Kidney epithelial cell (primary cell): Measurements from ENCODE around the gene ETS2. TPM values are rescaled to one million over a fixed set of nuclear protein-coding genes. Genes with fewer than 3 reads are reported as not detected.

Experiments
- DNase-seq: peaks from one replicate; pipeline ENCODE4 v3.0.0-alpha.2; 2010; ENCODE audit warnings: low read depth
- H3K27me3 ChIP-seq: 2 replicates; pipeline ENCODE4 v1.6.0; 2011; ENCODE audit warnings: low read length; ENCODE audit not compliant: control insufficient read depth, insufficient read depth
- H3K36me3 ChIP-seq: 2 replicates; pipeline ENCODE4 v1.5.1; 2011; ENCODE audit warnings: low read length; ENCODE audit not compliant: control insufficient read depth, insufficient read depth
- H3K4me3 ChIP-seq: 2 replicates; pipeline ENCODE4 v1.5.1; 2011; ENCODE audit warnings: low read depth, mild to moderate bottlenecking, control low read depth, low read length
- total RNA-seq: library from RNA; depleted of rRNA; stranded (reverse); fragments of >200 nt; gene quantifications from 2 replicates; pipeline ENCODE4 v1.2.3, GENCODE V29; 2015
- TF ChIP-seq, protein P1 (sequence below): IDR thresholded peaks from 2 replicates; pipeline ENCODE4 v1.5.1; 2011; ENCODE audit warnings: mild to moderate bottlenecking, moderate library complexity, low read length, control low read depth, inconsistent platforms; ENCODE audit not compliant: insufficient read depth, poor library complexity, severe bottlenecking

Gene ETS2
- total RNA-seq, 1 donor from 2014 or later: 41.2 TPM

DNA sequence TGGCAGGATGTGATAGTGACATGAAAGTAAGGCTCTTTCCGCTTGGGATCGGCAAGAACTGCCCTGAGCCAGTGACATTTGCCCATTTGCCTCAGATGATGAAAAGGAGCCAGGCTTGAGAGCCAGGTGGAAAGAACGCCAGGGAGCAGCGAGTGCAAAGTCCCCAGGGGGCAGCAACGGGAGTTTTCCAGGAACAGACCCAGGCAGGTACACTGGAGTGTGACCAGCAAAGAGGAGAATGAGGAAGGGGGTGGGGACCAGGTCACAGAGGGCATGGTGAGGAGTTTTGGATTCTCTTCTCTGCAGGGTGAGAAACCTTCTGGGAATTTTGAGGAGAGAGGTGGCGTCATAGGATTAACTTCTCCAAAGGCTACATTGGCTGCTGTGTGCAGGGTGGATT is 10.8 kb upstream of the ETS2 start:
- no peak overlapping the region for H3K4me3 ChIP-seq
- TF ChIP-seq, protein P1, sequence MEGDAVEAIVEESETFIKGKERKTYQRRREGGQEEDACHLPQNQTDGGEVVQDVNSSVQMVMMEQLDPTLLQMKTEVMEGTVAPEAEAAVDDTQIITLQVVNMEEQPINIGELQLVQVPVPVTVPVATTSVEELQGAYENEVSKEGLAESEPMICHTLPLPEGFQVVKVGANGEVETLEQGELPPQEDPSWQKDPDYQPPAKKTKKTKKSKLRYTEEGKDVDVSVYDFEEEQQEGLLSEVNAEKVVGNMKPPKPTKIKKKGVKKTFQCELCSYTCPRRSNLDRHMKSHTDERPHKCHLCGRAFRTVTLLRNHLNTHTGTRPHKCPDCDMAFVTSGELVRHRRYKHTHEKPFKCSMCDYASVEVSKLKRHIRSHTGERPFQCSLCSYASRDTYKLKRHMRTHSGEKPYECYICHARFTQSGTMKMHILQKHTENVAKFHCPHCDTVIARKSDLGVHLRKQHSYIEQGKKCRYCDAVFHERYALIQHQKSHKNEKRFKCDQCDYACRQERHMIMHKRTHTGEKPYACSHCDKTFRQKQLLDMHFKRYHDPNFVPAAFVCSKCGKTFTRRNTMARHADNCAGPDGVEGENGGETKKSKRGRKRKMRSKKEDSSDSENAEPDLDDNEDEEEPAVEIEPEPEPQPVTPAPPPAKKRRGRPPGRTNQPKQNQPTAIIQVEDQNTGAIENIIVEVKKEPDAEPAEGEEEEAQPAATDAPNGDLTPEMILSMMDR: no peak
- DNase-seq: no peak

DNA sequence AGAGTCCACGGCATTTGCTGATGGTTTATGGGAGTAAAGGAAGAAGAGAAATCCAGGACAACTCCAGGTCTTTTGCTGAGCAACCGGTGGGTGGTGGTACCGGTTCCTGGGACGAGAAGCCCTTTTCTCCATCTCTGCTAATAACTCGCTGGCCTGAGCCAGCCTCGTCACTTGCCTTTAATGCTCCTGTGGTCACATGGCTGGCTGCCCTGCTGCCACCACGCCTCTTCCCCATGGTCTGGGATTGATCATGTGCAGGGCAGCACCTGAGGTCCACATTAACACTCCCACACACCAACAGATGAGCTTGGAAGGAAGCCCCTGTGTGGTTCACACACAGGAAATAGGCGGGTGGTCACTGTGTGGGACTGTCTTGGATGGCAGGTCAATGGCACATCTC is 10.3 kb upstream of the ETS2 start:
- Histone ChIP-seq H3K27me3 (no peaks in the 10 kb centered on the region), H3K36me3 (no peaks in the 10 kb centered on the region), H3K4me3 (no peak overlapping the region)
- no peak for DNase-seq
- TF ChIP-seq, protein P1: no peak

More for the DNA sequence above, 10.8 kb upstream of the ETS2 start:
- Histone ChIP-seq H3K36me3 (no peaks in the 10 kb centered on the region), H3K27me3 (no peaks in the 10 kb centered on the region)

DNA sequence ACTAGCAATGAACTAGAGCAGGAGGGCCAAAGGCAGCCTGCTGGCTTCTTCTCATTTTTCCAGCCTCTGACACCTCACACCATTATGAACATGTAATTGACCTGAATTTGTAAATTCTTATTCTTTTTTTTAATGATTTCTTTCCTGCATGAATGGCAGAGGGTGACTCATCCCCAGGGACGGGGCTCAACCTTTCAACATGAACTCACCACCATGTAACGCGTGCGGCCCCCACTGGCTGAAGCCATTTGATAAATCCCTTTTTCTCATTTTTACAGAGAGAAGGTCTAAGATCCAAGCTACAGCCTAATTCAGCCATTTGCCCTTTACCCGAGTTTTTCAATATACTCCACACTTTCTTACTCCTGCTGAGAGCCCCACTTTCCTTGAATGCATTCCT is 9.3 kb upstream of the ETS2 start:
- Histone ChIP-seq H3K27me3 (no peaks in the 10 kb centered on the region), H3K4me3 (no peak overlapping the region), H3K36me3 (no peaks in the 10 kb centered on the region)
- TF ChIP-seq, protein P1: no peak
- no peak for DNase-seq

DNA sequence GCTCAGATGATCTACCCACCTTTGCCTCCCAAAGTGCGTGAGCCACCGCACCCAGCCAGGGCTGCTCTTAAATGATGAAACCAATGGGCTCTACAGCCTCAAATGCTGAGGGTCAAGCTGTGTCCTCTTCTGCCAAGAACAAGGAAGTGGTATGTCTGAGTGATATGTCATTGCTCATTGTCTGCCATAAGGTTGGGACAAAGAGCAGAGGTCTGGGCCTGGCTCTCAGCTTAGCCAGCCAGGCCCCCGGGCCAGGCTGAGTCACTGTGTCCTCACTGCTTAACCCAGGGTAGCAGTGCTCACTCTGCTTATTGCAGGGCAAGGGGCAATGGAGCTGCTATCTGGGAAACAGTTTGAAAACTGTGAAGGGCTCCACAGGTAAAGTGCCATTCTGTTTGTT is 8.3 kb upstream of the ETS2 start:
- DNase-seq: no peak
- no peak overlapping the region for H3K4me3 ChIP-seq
- H3K27me3 ChIP-seq: no peaks in the 10 kb centered on the region
- no peaks in the 10 kb centered on the region for H3K36me3 ChIP-seq
- TF ChIP-seq, protein P1: no peak

DNA sequence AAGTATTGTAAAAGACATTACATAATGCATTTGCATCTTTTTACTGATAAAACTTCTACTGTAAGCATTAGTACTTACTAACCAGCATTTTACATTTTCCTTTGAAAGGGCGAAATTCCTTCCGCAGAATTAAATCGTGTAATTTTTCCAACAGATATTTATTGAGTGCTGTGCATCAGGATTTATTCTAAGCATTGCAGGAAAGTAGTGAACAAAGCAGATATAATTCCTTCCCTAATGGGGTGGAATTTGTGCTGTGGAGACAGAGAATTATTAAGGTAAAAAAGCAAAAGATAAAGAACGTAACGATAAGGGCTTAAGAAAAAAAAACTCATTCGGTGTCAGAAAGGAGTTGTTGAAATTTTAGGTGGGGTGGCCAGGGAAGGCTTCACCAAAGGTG is 7.6 kb upstream of the ETS2 start:
- H3K4me3 ChIP-seq: no peak overlapping the region
- no peaks in the 10 kb centered on the region for H3K27me3 ChIP-seq
- H3K36me3 ChIP-seq: no peaks in the 10 kb centered on the region
- DNase-seq: no peak
- TF ChIP-seq, protein P1: no peak

DNA sequence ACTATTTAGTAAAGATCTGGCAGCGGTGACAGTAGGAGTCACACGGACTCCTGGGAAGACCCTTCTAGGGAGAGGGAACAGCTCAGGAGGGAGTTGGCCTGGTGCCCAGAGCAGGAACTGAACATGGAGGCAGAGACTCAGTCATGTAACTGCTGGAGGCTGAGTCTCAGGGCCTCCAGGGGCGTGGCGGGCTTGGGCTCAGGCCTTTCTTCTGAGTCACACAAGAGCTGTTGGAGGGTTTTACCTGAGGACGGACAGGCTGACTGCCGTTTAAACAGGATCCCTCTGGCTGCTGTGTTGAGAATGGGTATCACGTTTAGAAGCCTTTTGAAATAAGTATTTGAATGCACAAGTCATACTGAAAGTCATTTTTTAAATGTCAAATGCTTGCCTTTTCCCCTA is 7.2 kb upstream of the ETS2 start:
- H3K36me3 ChIP-seq: no peaks in the 10 kb centered on the region
- no peak for DNase-seq
- H3K27me3 ChIP-seq: no peaks in the 10 kb centered on the region
- TF ChIP-seq, protein P1: no peak
- H3K4me3 ChIP-seq: no peak overlapping the region
